Mesodermal cell (in vitro differentiated cells): Measurements from ENCODE around the gene NNAT.
"Not testable (repeated sequence)": the region's sequence is repeated elsewhere in the genome, so short reads cannot be mapped to it uniquely, and the experiment has no call there.

Experiments used
- H3K27ac ChIP-seq: 2 replicates; pipeline ENCODE4 v1.7.0; 2013; ENCODE audit warnings: mild to moderate bottlenecking, low read depth, low read length, moderate library complexity; ENCODE audit not compliant: severe bottlenecking
- H3K36me3 ChIP-seq: 2 replicates; pipeline ENCODE4 v1.7.1; 2013; ENCODE audit warnings: mild to moderate bottlenecking, low read length, moderate library complexity; ENCODE audit not compliant: control insufficient read depth, insufficient read depth
- H3K4me1 ChIP-seq: one replicate; pipeline ENCODE4 v1.7.1; 2013; ENCODE audit warnings: mild to moderate bottlenecking, low read length; ENCODE audit not compliant: insufficient read depth, control insufficient read depth, poor library complexity, severe bottlenecking
- H3K4me3 ChIP-seq: 2 replicates; pipeline ENCODE4 v1.7.0; 2013; ENCODE audit warnings: low read length, control low read depth, mild to moderate bottlenecking; ENCODE audit not compliant: insufficient read depth, poor library complexity, severe bottlenecking; ENCODE audit errors: extremely low read depth
- H3K9me3 ChIP-seq: 2 replicates; pipeline ENCODE4 v1.7.1; 2013; ENCODE audit warnings: mild to moderate bottlenecking, low read length, moderate library complexity; ENCODE audit not compliant: control insufficient read depth
- WGBS, 2 experiments: methylation state at CpG; one replicate each; pipeline ENCODE4 v1.1.5; 2013; ENCODE audit warnings: missing lambda C conversion rate in 2 of 2; ENCODE audit not compliant: insufficient coverage in 2 of 2; 5-methylcytosine and 5-hydroxymethylcytosine counted together

Gene NNAT

GRCh38 chr20:37531856-37532255, 10.8 kb downstream of the NNAT start:
- H3K4me3 ChIP-seq: no peak overlapping the region
- H3K36me3 ChIP-seq: no peaks in the 10 kb centered on the region
- no peaks in the 10 kb centered on the region for H3K9me3 ChIP-seq
- H3K4me1 ChIP-seq: no peaks in the 10 kb centered on the region
- H3K27ac ChIP-seq: no peak overlapping the region
- 96 to 97% methylated on average over 3 of the region's 3 CpGs for WGBS, 2 experiments

- no peak overlapping the region for H3K27ac ChIP-seq
- H3K4me3 ChIP-seq: no peak overlapping the region
- no peaks in the 10 kb centered on the region for H3K4me1 ChIP-seq
- no peaks in the 10 kb centered on the region for H3K36me3 ChIP-seq
- WGBS, 2 experiments: 71 to 91% methylated on average over 1 of the region's 2 CpGs
- no peaks in the 10 kb centered on the region for H3K9me3 ChIP-seq
These were observed 12.2 kb downstream of the NNAT start for GRCh38 chr20:37533154-37533715.

- Histone ChIP-seq H3K36me3 (no peaks in the 10 kb centered on the region), H3K9me3 (no peaks in the 10 kb centered on the region), H3K27ac (no peak overlapping the region), H3K4me1 (no peaks in the 10 kb centered on the region), H3K4me3 (no peak overlapping the region)
- WGBS, 2 experiments: 63 to 76% methylated on average over 6 of the region's 6 CpGs
These were observed 13.5 kb downstream of the NNAT start for GRCh38 chr20:37534401-37535157.

- WGBS, 2 experiments: 89 to 90% methylated on average over 6 to 9 of the region's 10 CpGs
- H3K36me3 ChIP-seq: no peaks in the 10 kb centered on the region
- no peak overlapping the region for H3K4me3 ChIP-seq
- no peak overlapping the region for H3K27ac ChIP-seq
- no peaks in the 10 kb centered on the region for H3K4me1 ChIP-seq
- no peaks in the 10 kb centered on the region for H3K9me3 ChIP-seq
These were observed 14.5 kb downstream of the NNAT start for GRCh38 chr20:37535443-37536132.

- H3K4me1 ChIP-seq: no peaks in the 10 kb centered on the region
- H3K9me3 ChIP-seq: no peaks in the 10 kb centered on the region
- WGBS, 2 experiments: no CpG with 5 or more reads among the region's 1 CpG
- H3K4me3 ChIP-seq: no peak overlapping the region
- H3K27ac ChIP-seq: no peak overlapping the region
- H3K36me3 ChIP-seq: no peaks in the 10 kb centered on the region
These were observed 16.5 kb downstream of the NNAT start for GRCh38 chr20:37537505-37537904.

GRCh38 chr20:37538003-37538402, 17.0 kb downstream of the NNAT start:
- no peak overlapping the region for H3K27ac ChIP-seq
- WGBS, 2 experiments: 94 to 98% methylated on average over 4 of the region's 5 CpGs
- H3K4me1 ChIP-seq: no peaks in the 10 kb centered on the region

GRCh38 chr20:37539424-37539823, 18.4 kb downstream of the NNAT start:
- Histone ChIP-seq H3K4me3 (no peak overlapping the region), H3K4me1 (no peaks in the 10 kb centered on the region), H3K36me3 (no peaks in the 10 kb centered on the region), H3K9me3 (no peaks in the 10 kb centered on the region), H3K27ac (no peak overlapping the region)
- no CpG with 5 or more reads among the region's 4 CpGs for WGBS, 2 experiments

More at GRCh38 chr20:37538003-37538402, 17.0 kb downstream of the NNAT start:
- Histone ChIP-seq H3K9me3 (no peaks in the 10 kb centered on the region), H3K4me3 (no peak overlapping the region), H3K36me3 (no peaks in the 10 kb centered on the region)

- H3K36me3 ChIP-seq: no peaks in the 10 kb centered on the region
- H3K27ac ChIP-seq: no peak overlapping the region
These were observed 19.0 kb downstream of the NNAT start for GRCh38 chr20:37540001-37540400.

GRCh38 chr20:37540838-37541237, 19.8 kb downstream of the NNAT start:
- H3K27ac ChIP-seq, H3K4me3 ChIP-seq, H3K36me3 ChIP-seq, H3K4me1 ChIP-seq, H3K9me3 ChIP-seq: not testable (repeated sequence)
- no CpG with 5 or more reads among the region's 1 CpG for WGBS, 2 experiments

More at GRCh38 chr20:37540001-37540400, 19.0 kb downstream of the NNAT start:
- WGBS, 2 experiments: 92% methylated on average over 3 of the region's 5 CpGs; no CpG with 5 or more reads in 1 of the 2 experiments
- Histone ChIP-seq H3K4me3 (no peak overlapping the region), H3K9me3 (no peaks in the 10 kb centered on the region), H3K4me1 (no peaks in the 10 kb centered on the region)

GRCh38 chr20:37541326-37541725, 20.3 kb downstream of the NNAT start:
- 95 to 96% methylated on average over 5 of the region's 5 CpGs for WGBS, 2 experiments
- Histone ChIP-seq H3K36me3 (no peaks in the 10 kb centered on the region), H3K4me3 (no peak overlapping the region), H3K4me1 (no peaks in the 10 kb centered on the region), H3K9me3 (no peaks in the 10 kb centered on the region), H3K27ac (no peak overlapping the region)

GRCh38 chr20:37542281-37542680, 21.2 kb downstream of the NNAT start:
- Histone ChIP-seq H3K27ac (no peak overlapping the region), H3K9me3 (no peaks in the 10 kb centered on the region), H3K36me3 (no peaks in the 10 kb centered on the region), H3K4me1 (no peaks in the 10 kb centered on the region), H3K4me3 (no peak overlapping the region)
- 84% methylated on average over 3 of the region's 6 CpGs; no CpG with 5 or more reads in 1 of the 2 experiments for WGBS, 2 experiments
